GM12878 (cell line): ENCODE results near the gene ZNF81.

Source experiments
- CTCF ChIP-seq, 3 experiments: IDR thresholded peaks in 2 of 3; conservative IDR thresholded peaks in 1 of 3; 2 replicates each; pipeline ENCODE4 v1.5.1; 2011; ENCODE audit warnings: low read depth in 3 of 3, low read length in 3 of 3, mild to moderate bottlenecking in 3 of 3, control low read depth in 2 of 3, moderate library complexity in 2 of 3, inconsistent platforms in 1 of 3, mixed read lengths in 1 of 3; ENCODE audit not compliant: control insufficient read depth in 2 of 3, insufficient read depth in 1 of 3; ENCODE audit errors: extremely low read depth in 1 of 3
- ETV6 ChIP-seq, 2 experiments: fragments of 450-650 bp in 1 of 2; IDR thresholded peaks in 1 of 2; conservative IDR thresholded peaks in 1 of 2; 2 replicates each; pipeline ENCODE4 v1.6.1; 2014; ENCODE audit warnings: antibody characterized with exemption in 1 of 2, borderline replicate concordance in 1 of 2, low read depth in 1 of 2, mild to moderate bottlenecking in 1 of 2, moderate library complexity in 1 of 2
- SP1 ChIP-seq: IDR thresholded peaks from one replicate; pipeline ENCODE4 v1.6.1; 2011; ENCODE audit warnings: low read depth, low read length
- YY1 ChIP-seq: IDR thresholded peaks from 2 replicates; pipeline ENCODE4 v1.6.1; 2011; ENCODE audit warnings: low read depth, mild to moderate bottlenecking, low read length
- TF ChIP-seq, protein P1 (sequence below): IDR thresholded peaks from 2 replicates; pipeline ENCODE4 v1.6.1; 2011; ENCODE audit warnings: low read depth, mild to moderate bottlenecking, low read length, moderate library complexity, borderline replicate concordance; ENCODE audit errors: extremely low read depth

GRCh38 chrX:47933946-47934345, 97.2 kb downstream of the ZNF81 start:
- TF ChIP-seq ETV6 (conservative IDR thresholded peaks at IDR 0.05 in 1 of 2, IDR thresholded peaks at IDR 0.05 in 1 of 2; ENCODE audit: borderline replicate concordance in 1 of 2, low read depth in 1 of 2) = no peak
- TF ChIP-seq YY1 = no peak
- TF ChIP-seq CTCF (IDR thresholded peaks at IDR 0.05 in 2 of 3, conservative IDR thresholded peaks at IDR 0.05 in 1 of 3; ENCODE audit: control insufficient read depth in 2 of 3, extremely low read depth in 1 of 3, insufficient read depth in 1 of 3, low read depth in 3 of 3, low read length in 3 of 3) = no peak
- TF ChIP-seq SP1 = no peak
- TF ChIP-seq, protein P1, sequence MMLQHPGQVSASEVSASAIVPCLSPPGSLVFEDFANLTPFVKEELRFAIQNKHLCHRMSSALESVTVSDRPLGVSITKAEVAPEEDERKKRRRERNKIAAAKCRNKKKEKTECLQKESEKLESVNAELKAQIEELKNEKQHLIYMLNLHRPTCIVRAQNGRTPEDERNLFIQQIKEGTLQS = no peak
